NB4 (cell line): ENCODE measurements around the gene SMARCD1.

Experiments
- DNase-seq: peaks from one replicate; pipeline ENCODE4 v3.0.0; 2010; ENCODE audit warnings: low read depth
- H3K4me3 ChIP-seq: one replicate; pipeline ENCODE4 v1.5.1; 2011; ENCODE audit warnings: mild to moderate bottlenecking, low read depth, low read length, moderate library complexity
- MYC ChIP-seq: IDR thresholded peaks from 2 replicates; pipeline ENCODE4 v1.6.1; 2011; ENCODE audit warnings: low read depth, low read length
- POLR2A ChIP-seq: IDR thresholded peaks from 2 replicates; pipeline ENCODE4 v1.6.1; 2011; ENCODE audit warnings: mild to moderate bottlenecking; ENCODE audit not compliant: insufficient read length; ENCODE audit errors: extremely low read depth
- TF ChIP-seq, protein P1 (sequence below): IDR thresholded peaks from one replicate; pipeline ENCODE4 v1.5.1; 2012; ENCODE audit warnings: low read depth, low read length
- TF ChIP-seq, protein P2 (sequence below): IDR thresholded peaks from 2 replicates; pipeline ENCODE4 v1.6.1; 2011; ENCODE audit warnings: low read depth, low read length

The SMARCD1 gene

DNA sequence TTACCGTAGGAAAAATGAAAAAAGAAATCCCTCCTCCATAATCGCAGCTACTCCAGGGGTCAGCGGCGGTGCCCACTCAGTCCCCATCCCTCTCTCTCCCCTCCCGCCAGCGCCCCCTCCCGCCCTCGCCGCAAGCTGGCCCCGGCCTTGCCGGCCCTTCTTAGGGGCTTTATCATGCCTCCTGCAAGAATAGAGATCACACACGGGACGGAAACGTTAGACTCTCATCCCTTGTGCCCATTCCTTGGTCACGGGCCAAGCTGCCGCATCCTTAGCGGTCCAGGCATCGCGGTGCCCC is 26.2 kb downstream of the SMARCD1 start:
- TF ChIP-seq, protein P1, sequence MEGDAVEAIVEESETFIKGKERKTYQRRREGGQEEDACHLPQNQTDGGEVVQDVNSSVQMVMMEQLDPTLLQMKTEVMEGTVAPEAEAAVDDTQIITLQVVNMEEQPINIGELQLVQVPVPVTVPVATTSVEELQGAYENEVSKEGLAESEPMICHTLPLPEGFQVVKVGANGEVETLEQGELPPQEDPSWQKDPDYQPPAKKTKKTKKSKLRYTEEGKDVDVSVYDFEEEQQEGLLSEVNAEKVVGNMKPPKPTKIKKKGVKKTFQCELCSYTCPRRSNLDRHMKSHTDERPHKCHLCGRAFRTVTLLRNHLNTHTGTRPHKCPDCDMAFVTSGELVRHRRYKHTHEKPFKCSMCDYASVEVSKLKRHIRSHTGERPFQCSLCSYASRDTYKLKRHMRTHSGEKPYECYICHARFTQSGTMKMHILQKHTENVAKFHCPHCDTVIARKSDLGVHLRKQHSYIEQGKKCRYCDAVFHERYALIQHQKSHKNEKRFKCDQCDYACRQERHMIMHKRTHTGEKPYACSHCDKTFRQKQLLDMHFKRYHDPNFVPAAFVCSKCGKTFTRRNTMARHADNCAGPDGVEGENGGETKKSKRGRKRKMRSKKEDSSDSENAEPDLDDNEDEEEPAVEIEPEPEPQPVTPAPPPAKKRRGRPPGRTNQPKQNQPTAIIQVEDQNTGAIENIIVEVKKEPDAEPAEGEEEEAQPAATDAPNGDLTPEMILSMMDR, result no peak
- no peak for TF ChIP-seq MYC
- TF ChIP-seq, protein P2, sequence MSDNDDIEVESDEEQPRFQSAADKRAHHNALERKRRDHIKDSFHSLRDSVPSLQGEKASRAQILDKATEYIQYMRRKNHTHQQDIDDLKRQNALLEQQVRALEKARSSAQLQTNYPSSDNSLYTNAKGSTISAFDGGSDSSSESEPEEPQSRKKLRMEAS, result no peak
- TF ChIP-seq POLR2A, result no peak
- H3K4me3 ChIP-seq, result no peak overlapping the region
- DNase-seq, result no peak

DNA sequence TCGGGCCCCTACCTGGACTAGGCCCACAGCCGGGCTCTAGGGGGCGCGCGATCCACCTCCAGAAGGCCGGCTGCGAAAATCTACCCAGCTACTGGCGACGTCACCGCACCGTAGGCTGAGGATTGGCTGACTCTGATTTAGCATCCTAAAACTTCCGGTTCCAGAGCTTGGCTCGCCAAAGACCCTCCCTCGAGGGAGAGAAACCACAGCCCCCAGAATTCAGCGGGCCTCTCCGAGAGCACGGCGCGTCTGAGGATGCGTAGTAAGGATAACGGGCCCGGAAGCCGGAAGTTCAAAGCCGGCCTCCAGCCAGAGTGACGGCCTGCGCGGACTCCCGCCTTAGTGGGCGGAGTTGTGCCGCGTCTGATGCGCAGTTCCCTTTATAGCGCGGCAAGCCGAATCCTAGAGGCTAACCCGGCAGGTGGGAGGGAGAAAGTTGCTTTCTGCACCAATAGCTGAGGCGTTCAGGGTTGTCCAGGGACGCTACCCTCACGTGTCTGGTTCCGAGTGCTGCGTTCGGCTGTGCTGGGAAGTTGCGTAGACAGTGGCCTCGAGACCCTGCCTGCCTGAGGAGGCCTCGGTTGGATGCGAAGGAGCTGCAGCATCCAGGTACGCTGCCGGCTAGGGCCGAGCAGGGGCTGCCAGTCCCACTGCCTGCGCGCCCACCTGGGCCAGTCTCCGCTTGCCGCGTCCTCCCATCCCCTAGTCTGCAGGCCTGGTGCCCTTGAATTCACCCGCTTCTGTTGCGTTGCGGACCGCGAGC is 26.7 kb downstream of the SMARCD1 start, which contains the start of gene COX14:
Gene COX14, plus strand, starts transcription at position 544 of the 763 bp plus-strand sequence. CDS start 7,808 bp downstream, outside the sequence.
- peak within 1 kb of the TSS; percentile 96 for H3K4me3 ChIP-seq
- DNase-seq, result peak; percentile 100
- TF ChIP-seq, protein P1, result peak; percentile 87
- peak; percentile 65 for TF ChIP-seq MYC
- TF ChIP-seq, protein P2, result peak; percentile 93
- TF ChIP-seq POLR2A, result peak; percentile 92

DNA sequence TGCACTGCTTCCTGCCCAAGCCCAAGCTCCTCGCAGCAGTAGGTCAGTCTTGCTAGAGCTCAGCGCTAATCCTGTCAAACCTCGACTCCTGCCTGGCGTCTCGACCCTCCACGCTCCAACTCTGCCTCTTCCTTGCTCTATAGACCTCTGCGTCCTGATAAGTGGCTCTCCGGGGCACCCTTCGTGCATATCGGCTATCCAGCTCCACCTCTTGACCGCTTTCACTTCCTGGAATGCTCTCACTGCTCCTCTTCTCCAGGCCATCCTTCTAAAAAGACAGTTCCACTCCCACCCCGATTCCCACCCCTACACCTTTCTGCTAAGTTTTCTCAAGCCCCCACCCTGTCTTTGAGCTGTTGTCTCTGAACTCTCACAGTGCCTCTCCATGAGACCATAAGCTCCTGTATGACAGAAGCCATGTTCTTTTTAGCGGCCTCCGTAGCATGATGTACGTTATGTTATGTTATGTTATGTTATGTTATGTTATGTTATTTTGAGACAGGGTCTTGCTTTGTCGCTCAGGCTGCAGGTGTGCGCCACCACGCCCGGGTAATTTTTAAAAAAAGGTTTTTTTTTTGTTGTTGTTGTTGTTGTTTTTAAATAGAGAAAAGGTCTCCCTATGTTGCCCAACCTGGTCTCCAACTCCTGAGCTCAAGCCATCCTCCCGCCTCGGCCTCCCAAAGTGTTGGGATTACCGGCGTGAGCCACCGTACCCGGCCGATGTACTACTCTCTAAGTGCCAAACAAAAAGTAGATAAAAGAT is 27.5 kb downstream of the SMARCD1 start:
- H3K4me3 ChIP-seq, result peak overlapping the region; percentile 96
- TF ChIP-seq, protein P1, result no peak
- TF ChIP-seq POLR2A, result no peak
- TF ChIP-seq, protein P2, result no peak
- no peak for TF ChIP-seq MYC
- DNase-seq, result no peak

DNA sequence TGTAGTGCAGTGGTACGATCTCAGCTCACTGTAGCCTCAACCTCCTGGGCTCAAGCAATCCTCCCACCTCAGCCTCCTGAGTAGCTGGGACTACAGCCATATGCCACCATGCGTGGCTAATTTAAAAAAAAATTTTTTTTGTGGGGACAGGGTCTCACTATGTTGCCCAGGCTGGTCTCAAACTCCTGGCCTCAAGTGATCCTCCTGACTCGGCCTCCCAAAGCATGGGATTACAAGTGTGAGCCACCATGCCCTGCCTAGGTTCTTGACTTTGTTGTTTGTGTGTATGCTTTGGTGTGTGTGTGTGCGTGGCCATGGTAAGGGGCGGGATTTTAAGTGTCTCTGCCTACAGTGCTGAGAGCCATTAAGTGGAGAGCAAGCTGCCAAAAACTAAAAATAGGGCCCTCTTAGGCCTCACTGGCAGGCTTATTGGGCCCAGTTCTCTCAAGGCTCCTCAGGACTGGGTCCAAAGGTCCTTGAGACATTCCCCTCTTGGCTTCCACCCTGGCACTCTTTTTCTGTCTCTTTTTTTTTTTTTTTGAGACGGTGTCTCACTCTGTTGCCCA is 32.0 kb downstream of the SMARCD1 start:
- DNase-seq, result no peak
- H3K4me3 ChIP-seq, result no peak overlapping the region
- TF ChIP-seq MYC (no peak), POLR2A (no peak)
- TF ChIP-seq, protein P2, result no peak
- TF ChIP-seq, protein P1, result no peak

DNA sequence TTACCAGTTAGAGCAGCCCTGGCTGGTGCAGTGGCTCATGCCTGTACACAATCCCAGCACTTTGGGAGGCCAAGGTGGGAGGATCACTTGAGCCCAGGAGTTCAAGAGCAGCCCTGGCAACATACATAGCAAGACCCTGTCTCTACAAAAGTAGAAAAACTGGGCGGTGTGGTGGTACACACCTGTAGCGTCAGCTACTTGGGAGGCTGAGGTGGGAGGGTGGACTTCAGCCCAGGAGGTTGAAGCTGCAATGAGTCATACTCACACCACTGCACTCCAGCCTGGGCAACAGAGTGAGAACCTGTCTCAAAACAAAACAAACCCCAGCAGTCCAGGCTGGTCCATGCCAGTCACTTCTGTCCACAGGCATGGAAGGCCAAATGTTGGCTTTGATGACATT is 34.2 kb downstream of the SMARCD1 start:
- DNase-seq, result no peak
- no peak overlapping the region for H3K4me3 ChIP-seq
- TF ChIP-seq POLR2A, result no peak
- TF ChIP-seq, protein P1, result no peak
- no peak for TF ChIP-seq MYC
- TF ChIP-seq, protein P2, result no peak
